Stimulated activated CD8-positive, alpha-beta memory T cell treated with anti-CD3 and anti-CD28 coated beads, Interleukin-15, amount 100 ng/mL, for 24 hours (primary cell): ENCODE results near the gene MYH4.

Source experiments
- DNase-seq: peaks from one replicate; pipeline ENCODE4 v3.0.0-alpha.2; 2020; ENCODE audit warnings: low read depth

The MYH4 gene

DNA sequence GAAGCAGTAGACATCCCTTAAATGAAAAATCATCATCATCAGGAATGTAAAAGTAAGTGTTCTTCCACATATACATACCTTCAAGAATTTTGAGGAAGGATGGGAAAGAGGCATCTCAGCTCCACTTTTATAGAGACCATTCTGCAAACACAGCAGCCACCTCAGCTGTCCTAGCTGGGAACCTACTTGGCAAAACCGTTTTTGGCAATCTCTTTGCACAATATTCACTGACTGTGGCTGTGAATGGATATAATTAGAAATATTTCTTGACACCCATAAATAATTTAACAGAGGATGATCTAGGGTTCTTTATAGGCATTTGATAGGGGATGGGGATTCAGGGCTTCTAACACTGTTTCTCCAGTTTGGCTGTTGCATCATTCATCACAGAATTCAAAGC lies at the start of gene MYH4:
Gene MYH4 (minus strand): TSS at position 101 of the 400 bp plus-strand sequence. CDS start 2,814 bp downstream, outside the sequence.
- DNase-seq, result no peak

DNA sequence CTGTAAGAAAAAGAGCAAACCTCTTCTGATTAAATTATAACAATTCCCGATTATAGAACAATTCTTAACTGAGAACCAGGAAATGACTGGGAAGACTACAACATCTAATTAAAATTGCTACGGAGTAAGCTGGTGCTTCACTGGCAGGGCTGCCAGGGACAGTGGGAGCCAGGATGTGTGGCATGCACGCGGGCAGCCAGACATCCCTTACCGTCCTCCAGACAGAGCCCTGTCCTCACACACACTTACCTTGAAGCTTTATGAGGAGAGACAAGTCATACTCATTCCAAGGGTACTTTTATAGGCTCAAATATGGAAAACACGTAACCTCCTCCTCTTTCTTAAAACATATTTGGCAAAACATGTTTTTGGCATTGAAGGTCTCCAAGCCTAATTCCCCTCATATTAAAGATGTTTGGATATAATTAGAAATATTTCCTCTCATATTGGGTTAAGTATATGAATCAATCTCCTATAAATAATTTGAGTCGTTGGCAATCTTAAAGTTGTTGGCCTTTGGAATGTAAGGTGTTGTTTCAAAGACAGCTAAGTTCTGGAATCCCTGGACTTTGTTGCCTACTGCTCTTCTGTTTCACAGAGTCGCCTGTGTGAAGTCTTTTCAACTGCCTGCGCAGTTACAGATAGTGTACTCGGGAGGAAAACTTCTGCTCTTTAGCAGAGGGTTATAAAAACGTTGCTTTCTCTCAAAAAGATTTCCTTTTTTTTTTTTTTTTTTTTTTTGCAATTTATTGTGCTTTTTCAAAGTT lies 49.1 kb upstream of the MYH4 start, which contains the start of gene MYH1:
Gene MYH1 (minus strand): TSS at position 272 of the 767 bp plus-strand sequence. CDS start 1,900 bp downstream, outside the sequence.
- no peak for DNase-seq

DNA sequence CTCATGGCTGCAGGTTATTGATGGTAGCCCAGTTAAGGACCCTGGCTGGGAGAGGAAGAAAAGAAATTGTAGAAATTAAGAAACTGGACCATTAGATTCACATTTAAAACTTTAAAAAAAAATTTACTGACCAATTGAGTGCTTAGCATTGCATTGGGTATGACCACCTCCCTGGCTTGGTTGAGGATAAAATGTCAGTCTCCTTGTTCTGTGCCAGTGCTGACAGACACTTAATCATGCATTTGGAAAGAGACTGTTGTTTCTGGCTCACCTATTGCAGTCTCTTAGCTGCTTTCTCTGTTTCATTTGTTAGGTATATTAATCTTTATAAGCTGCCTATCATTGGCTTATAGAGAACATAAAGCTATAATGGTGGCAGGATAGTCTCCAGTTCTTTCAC lies 47.3 kb upstream of the MYH4 start:
- DNase-seq, result no peak

DNA sequence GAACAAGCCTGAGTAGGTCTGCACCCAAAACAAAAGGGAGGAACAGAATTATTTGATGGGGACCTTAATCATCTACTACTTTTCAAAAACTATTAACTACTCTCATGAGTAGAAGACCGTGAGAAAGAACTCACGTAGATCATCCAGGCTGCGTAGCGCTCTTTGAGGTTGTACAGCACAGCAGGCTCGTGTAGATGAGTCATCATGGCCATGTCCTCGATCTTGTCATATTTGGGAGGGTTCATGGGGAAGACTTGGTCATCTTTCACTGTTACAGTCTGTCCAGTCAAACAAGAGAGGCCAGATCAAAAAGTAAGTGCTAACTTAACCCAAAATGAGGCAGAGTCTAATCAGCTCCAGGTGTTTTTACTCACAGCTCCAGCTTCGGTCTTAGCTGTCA lies 46.7 kb upstream of the MYH4 start:
- no peak for DNase-seq

DNA sequence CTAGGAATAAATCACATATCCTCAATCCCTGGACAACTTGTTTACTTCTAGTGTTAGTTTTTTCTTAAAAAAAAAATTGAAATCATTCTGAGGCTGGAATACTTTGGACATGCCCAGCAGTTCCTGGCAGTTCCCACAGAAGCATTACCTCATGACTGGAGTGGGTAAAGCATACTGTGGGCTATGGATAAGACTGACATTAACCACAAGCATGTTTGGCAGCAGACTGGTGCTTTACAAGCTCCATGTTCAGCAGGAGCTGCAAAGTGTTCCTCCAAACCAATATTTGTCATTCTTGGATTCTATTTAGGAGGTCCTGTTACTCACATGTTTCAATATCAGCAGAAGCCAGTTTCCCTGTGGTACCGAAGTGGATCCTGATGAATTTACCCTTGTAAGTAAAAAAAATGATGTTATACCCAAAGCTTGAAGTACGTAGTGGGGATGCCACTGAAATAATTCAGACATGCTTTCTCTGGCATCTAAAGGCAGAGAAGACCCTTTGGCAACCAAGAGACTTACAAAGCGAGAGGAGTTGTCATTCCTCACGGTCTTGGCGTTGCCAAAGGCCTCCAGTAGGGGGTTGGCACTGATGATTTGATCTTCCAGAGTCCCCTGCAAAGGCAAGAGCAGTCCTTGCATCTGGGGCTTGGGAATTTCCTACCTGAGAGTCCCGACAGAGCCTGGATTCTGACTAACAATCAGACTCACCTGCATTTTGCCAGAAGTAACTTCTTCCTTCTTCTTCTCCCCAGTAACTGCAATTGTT lies 44.1 kb upstream of the MYH4 start:
- DNase-seq, result no peak

DNA sequence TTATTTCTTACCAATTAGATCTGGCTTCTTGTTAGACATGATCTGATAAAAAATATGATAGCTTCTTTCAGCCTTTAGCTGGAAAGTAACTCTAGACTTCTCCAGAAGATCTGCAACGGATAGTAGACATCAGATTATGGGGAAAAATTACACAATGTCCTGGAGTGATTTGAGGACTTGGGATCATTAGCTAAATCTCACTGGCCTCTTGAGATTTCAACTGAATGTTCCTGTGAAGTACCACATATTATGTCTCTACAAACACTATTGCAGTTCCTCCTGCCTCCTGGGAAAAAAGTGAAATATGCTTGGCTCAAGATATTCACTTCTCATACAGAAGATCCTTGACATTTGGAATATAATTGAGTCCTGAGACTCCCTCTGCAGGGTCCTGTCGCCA lies 43.5 kb upstream of the MYH4 start:
- DNase-seq, result no peak

DNA sequence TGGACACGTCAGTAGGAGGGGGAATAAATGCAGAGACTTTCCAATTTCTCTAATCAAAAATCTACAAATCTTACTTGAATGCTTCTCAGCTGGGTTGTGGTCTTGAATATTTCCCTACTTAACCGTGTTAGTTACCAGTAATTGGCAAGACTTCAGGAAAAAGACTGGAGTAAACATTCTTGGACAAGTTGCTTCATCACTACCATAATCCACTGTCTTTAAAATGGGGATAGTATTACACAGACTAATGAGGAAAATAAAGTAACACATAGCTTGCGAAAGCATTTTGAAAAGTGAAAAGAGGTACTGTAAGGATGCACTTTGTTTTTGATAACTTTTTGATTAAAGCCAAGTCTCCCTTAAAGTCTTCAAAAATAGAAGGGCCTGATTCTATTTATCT lies 30.6 kb upstream of the MYH4 start:
- no peak for DNase-seq

DNA sequence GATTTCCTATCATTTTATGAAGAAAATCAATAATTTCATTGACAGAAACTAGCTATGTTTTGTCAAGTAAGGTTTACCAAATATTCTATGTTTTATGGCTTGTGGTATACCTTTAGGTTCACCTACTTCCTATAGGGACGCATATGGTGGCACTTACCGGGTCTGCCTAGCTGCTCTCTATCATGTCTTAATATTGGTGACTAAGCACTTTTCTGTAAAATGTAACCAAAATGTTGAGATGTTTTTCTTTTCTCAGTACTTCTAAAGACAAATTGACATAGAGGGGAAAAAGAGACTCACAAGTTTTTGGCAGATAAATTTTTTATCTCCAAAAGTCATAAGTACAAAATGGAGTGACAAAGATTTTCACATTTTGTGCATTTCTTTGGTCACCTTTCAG lies 22.6 kb upstream of the MYH4 start:
- DNase-seq, result no peak

DNA sequence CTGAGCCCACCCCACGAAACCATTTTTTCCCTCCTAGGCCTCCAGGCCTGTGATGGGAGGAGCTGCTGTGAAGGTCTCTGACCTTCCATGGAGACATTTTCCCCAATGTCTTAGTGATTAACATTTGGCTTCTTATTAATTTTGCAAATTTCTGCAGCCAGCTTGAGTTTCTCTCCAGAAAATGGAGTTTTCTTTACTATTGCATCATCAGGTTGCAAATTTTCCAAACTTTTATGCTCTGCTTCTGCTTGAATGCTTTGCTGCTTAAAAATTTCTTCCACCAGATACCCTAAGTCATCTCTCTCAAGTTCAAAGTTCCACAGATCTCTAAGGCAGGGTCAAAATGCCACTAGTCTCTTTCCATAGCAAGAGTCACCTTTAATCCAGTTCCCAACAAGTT lies 12.9 kb upstream of the MYH4 start:
- no peak for DNase-seq

DNA sequence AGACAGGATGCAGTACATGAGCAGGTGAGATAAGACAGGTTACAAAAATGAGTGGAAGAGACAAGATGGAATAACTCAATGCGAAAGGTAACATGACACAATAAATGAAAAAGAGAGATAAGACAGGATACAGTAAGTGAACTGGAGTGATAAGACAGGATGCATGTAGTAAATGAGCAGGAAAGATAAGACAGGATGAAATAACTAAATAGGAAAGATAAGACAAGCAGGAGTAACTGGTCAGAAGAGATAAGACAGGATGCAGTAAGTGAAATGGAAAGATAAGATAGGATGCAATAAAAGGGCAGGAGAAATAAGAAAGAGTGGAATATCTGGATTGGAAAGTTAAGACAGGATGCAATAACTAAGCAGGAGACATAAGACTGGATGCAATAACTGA lies 8.3 kb upstream of the MYH4 start:
- no peak for DNase-seq

DNA sequence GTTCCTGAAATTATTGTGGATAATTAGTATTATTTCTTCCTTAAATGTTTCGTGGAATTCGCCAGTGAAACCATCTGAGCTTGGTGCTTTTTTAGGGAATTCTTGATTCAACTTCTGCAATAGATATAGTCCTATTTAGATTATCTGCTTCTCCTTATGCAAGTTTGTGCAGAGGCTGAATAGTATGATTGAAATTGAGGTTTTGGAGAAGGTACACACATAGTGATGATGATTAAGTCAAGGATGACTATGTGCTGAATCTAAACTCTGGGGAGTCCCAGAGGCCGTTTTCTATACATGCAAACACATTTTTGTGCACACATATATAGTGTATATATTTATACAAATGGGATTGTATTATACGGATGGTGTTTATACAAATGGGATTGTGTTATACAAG lies 5.2 kb upstream of the MYH4 start:
- DNase-seq, result no peak

DNA sequence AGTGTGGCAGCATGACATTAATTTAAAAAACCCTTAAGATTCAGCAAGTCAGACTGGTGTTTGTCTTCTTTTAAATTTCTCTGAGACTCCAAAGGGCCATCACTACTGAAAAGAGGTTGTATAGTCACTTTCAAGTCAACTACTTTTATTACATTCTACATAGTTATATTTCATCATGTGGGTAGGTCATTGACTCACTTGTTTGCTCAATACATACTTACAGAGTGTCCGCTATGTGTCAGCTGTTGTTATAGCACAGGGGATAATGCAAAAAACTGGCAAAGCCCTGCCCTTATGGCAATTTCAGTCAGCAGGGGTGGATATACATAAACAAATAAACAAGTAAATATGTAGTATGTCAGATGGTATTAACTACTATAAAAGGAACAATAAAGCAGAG lies 2.5 kb upstream of the MYH4 start:
- DNase-seq, result no peak

DNA sequence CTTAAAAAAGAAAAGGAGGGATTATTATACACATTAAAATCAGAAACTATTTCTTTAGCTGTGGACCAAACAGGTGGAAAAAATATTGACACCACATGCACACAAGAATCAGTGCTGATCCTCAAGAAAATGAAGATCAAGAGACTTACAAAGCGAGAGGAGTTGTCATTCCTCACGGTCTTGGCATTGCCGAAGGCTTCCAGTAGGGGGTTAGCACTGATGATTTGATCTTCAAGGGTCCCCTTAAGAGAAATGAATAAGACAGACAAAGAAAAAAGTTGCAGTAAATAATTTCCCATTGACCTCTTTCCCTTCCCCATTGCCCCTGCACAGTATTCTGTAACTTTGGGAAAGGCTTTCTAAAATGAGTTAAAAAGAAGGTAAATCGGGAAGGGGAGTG lies 6.0 kb downstream of the MYH4 start:
- no peak for DNase-seq

DNA sequence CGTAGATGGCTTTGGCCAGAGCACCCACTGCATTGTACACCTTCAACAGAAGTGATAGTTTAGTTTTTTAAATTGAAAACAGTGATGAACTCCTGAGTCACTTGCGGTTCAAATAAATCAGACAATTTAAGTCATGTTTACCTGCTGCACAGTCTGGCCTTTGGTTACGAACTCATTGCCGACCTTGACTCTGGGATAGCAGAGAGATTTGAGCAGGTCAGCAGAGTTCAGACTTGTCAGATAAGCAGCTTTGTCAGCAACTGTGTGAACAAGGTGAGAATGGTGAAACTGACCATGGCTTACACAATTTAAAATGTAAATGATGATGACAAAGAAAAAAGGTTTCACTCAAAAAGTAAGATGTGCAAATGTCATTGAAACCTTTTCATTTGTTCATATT lies 9.3 kb downstream of the MYH4 start:
- no peak for DNase-seq

DNA sequence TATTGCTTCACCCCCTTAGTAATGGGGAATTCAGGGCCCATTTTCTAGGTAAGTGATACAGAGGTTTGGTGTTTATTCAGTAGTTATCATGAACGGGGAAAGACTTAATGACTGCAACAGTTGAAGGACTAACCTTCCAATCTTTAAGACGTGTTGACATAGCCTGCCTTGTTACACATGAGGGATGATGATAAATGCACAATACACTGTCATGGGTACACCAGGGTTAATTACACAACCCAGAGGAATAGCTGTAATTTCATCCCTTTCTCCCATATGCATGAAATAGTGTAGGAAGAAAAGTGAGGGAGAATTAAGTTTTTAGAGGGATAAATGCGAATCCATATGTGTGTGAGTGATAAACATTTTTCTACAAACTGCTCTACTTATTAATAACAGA lies 10.7 kb downstream of the MYH4 start:
- no peak for DNase-seq

DNA sequence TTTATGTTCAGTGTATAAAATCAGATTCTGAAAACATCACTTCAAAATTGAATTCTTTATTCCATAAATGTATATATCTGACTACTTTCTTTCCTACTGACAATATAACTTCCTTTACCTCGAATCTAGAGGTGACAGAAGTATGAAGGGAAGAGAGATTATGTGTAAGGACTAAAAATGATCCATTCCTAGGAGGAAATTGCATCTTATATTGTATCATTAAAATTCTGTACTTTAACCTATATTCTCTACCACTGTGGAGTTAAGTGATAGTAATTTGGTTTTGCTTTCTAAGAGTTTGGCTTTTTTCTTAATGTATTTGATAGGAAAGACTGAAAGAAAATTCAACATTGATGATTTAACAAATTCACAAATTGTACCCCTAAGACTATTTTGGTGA lies 11.4 kb downstream of the MYH4 start:
- DNase-seq, result no peak

DNA sequence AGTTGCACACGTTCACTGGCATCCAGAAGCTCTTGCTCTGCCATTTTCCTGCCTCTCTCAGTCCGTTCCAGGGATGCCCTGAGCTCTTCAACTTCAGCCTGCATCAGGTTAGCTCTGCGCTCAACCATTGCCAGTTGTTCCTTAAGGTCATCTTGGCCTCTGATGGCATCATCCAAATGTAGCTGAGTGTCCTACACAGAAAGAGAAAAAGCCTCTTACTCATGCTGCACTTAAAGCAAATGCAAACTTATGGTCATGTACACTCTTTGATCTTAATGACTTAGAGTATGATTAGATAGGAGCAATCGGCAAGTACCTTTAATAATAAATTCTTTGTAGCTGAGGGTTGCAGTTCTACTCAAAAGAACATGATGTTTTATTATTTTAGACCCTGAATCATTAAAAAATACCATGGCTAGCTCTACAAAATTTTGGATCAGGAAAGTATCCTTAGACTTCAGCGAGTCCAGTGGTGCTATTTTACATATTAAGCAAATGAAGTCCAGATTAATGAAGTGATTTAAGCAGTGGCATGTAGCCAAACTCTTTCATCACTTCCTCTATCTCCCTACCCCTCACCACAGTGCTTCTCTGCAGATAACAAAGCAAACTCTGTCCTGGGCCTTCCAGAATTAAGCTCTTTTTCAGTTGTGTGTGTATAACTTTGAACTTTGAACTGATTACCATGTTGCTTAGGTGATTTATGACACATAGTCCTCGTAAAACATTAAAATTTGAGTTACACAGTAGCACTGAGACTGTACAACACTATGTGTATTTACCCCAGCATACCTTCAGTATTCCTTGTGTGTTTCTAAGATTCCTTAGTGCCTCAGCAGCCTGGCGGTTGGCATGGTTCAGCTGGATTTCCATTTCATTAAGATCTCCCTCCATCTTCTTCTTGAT lies 22.1 kb downstream of the MYH4 start:
- DNase-seq, result no peak

DNA sequence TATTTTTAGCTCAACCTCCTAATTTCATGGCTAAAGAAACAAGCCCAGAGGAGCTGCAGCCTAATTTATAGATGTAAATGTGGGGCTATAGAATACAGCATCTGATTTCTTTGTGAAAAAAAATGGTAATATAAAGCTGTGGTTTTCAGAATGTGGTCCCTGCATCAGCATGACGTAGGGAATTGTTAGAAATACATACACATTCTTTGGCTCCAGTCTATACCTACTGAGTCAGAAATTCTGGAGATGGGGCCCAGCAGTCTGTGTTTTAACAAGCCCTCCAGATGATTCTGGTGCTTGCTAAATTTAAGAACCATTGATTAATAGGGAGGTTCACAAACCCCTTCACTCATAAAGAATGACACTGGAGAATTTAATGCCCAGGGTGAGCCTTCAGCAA lies 29.5 kb downstream of the MYH4 start:
- DNase-seq, result no peak

DNA sequence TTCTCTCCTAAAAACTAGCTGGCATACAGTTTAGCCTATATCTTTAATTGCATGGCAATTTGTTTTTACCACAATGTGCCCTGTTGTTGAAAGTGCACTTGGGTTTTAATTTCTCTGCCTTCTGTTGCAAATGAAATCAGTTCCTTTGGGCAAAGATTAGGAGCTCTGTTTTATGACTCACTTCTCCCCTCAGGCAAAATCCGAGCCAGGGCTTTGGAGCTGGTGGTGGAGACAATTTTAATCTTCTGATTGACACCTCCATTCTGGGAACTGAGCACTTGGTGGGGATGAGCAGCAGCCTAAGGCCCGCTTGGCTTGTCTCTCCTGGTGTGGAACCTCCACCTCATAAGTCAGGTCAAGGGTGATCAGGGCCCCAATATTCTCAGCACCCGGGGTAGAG lies 34.3 kb downstream of the MYH4 start:
- no peak for DNase-seq

DNA sequence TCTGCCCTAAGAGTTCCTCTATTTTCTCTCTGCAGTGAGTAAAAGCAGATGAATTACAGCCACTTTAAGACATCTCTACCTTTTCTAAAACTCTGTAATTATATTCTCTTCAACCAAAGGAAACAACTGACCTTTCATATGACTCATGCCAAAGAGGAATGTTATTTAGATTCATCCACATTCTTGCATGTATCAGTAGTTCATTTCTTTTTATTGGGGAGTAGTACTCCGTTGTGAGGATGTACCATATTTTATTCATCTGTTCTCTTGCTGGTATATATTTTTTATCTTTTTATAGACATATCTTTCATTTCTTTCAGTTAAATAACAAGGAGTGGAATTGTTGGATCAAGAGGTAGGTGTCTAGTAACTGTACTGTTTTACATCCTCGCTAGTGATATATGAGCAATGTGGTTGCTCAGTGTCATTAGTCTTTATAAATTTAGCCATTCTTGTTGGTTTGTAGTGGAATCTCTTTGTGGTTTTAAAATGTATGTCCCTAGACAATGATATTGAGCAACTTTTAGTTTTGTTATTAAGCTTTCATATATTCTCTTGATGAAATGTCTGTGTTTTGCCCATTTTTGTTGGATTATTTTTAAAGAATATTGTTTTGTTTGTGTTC lies 39.8 kb downstream of the MYH4 start:
- no peak for DNase-seq

DNA sequence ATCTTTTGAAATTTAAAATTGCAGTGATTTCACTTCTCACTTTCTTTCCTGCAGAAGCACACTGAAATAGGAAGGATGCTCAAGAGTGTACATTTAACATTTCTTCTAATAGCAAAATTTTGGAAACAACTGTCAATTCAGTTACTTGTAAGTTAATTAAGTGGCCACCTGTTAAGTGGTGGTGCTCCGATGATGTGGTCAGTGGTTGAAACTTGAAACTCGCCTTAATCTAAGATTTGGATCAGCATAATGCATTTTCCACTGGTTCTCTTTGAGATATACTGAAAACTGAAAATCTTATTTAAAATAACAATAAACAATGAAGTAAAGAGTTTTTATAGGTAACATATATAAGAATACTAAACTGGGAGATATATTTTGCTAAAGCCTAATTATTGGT lies 40.6 kb downstream of the MYH4 start:
- DNase-seq, result no peak

DNA sequence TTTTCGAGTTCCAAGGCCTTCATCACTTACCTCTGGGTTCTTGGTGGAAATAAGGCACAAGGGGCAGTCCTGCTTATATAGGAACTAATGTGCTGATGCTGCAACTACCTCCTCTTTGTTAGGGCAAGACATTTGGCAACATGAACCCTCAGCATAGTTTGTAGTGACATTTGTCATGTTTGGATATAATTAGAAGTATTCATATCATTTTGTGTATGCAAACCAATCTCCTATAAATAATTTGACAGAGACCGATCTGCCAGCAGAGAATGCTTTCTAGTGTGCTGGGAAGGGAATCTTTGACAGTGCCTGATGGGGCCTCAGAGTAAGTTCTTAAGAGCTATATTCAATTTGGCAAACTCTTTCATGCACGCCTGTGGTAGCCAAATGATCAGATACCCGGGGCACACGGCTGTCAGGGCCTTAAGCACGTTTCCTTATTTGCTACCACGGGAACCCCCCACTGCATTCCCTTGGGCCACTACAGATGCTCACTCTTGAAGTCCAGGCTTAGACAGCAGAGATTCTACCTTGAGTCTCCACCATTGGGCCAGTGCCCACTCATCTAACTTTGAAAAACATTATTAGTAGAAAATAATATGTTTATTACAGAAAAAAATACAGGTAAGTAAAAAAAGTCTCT lies 47.3 kb downstream of the MYH4 start, which contains the start of gene MYH8:
Gene MYH8 (minus strand): TSS at position 51 of the 643 bp plus-strand sequence. CDS start 1,723 bp downstream, outside the sequence.
- no peak for DNase-seq
